ENCODE measurements around the gene NLGN1.
A peak's percentile ranks its signal among the peaks of the same experiment; 100 is the strongest.

DNA sequence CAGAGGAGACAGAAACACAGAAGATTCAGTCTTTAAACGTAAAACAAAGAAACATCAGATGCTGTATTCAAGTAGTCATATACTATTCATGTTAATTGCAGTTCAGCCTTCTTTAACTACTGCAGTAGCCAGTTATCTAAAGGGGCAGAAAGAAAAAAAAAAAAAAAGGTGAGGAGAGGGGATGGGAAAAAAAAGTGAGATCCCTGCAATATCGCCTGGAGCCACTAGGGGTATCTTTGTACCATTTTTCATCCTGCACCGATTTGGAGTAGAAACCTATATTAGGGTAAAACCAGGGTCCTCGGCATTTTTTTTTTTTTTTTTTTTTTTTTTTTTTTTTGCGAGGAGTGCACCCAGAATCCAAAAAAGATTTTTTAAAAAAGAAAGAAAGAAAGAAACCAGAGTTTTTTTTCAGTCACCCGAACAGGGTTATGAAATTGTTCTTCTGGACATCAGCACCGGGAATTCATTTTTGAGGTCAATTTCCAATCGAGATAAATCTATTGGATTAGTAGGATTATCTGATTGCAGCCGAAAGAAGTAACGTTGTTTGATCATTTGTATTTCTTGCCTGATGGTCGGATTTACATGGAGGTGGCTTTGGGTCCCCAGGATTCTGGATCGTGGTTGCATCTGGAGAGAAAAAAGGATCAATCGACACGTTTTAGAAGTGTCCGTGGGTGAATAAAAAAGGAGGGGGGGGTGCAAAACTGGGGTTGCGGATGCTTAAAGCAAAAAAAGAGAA is 186.7 kb downstream of the NLGN1 start:
- TF ChIP-seq CTCF (IDR thresholded peaks at IDR 0.05) (peak in 1 of 2 donors; percentile 33), POLR2AphosphoS5 (IDR thresholded peaks at IDR 0.05) (no peak), POLR2A (IDR thresholded peaks at IDR 0.05) (no peak), EP300 (IDR thresholded peaks at IDR 0.05) (no peak)

Data from suprapubic skin (tissue), 4 donors.